DND-41 (cell line): Measurements from ENCODE around the gene LMX1B.

Experiments used
- CTCF ChIP-seq: IDR thresholded peaks from 2 replicates; pipeline ENCODE4 v1.5.1; 2012; ENCODE audit warnings: borderline replicate concordance, low read length, moderate library complexity, mild to moderate bottlenecking; ENCODE audit not compliant: poor library complexity, severe bottlenecking; ENCODE audit errors: extremely low read depth
- EZH2 ChIP-seq: IDR thresholded peaks from 3 replicates; pipeline ENCODE4 v1.6.1; 2012; ENCODE audit warnings: borderline replicate concordance, low read depth, mild to moderate bottlenecking, moderate library complexity, low read length, inconsistent platforms; ENCODE audit not compliant: severe bottlenecking

- TF ChIP-seq CTCF (no peak), EZH2 (no peak)
Measured at GRCh38 chr9:126683698-126684044, 69.9 kb downstream of the LMX1B start.
